ENCODE results near the gene PAPPA. TPM values are rescaled to one million over a fixed set of nuclear protein-coding genes. Genes with fewer than 3 reads are reported as not detected.

Gene PAPPA
- total RNA-seq, 1 donor from 2014 or later, result 0.72 TPM

- no peaks in the 10 kb centered on the region for H3K36me3 Mint-ChIP-seq (ENCODE audit: low read depth)
- H3K27me3 Mint-ChIP-seq (ENCODE audit: low read depth), result peaks cover 10% of the 10 kb centered on the region
- no peaks in the 10 kb centered on the region for H3K9me3 Mint-ChIP-seq
Measured at GRCh38 chr9:116145036-116145435, 8.6 kb upstream of the PAPPA start.

GRCh38 chr9:116147821-116148220, 5.8 kb upstream of the PAPPA start:
- DNase-seq (ENCODE audit: low read depth, low spot score), result no peak
- Mint-ChIP-seq H3K4me3 (no peak overlapping the region), H3K27me3 (ENCODE audit: low read depth) (peaks cover 33% of the 10 kb centered on the region)

More at GRCh38 chr9:116145036-116145435, 8.6 kb upstream of the PAPPA start:
- Mint-ChIP-seq H3K4me1 (no peaks in the 10 kb centered on the region), H3K4me3 (no peak overlapping the region), H3K27ac (ENCODE audit: unreplicated experiment) (no peak overlapping the region)
- no peak for DNase-seq (ENCODE audit: low read depth, low spot score)
- TF ChIP-seq CTCF (conservative IDR thresholded peaks at IDR 0.05), result no peak

GRCh38 chr9:116149844-116150243, 3.7 kb upstream of the PAPPA start:
- Mint-ChIP-seq H3K27ac (ENCODE audit: unreplicated experiment) (no peak overlapping the region), H3K4me1 (peaks cover 13% of the 10 kb centered on the region)

More at GRCh38 chr9:116147821-116148220, 5.8 kb upstream of the PAPPA start:
- Mint-ChIP-seq H3K27ac (ENCODE audit: unreplicated experiment) (no peak overlapping the region), H3K4me1 (peaks cover 2% of the 10 kb centered on the region), H3K36me3 (ENCODE audit: low read depth) (no peaks in the 10 kb centered on the region), H3K9me3 (no peaks in the 10 kb centered on the region)
- no peak for TF ChIP-seq CTCF (conservative IDR thresholded peaks at IDR 0.05)

GRCh38 chr9:116151199-116151598, 2.4 kb upstream of the PAPPA start:
- Mint-ChIP-seq H3K4me1 (peaks cover 23% of the 10 kb centered on the region), H3K27me3 (ENCODE audit: low read depth) (peaks cover 61% of the 10 kb centered on the region), H3K9me3 (no peaks in the 10 kb centered on the region), H3K4me3 (no peak overlapping the region), H3K36me3 (ENCODE audit: low read depth) (no peaks in the 10 kb centered on the region), H3K27ac (ENCODE audit: unreplicated experiment) (no peak overlapping the region)
- no peak for DNase-seq (ENCODE audit: low read depth, low spot score)
- TF ChIP-seq CTCF (conservative IDR thresholded peaks at IDR 0.05), result no peak

More at GRCh38 chr9:116149844-116150243, 3.7 kb upstream of the PAPPA start:
- no peaks in the 10 kb centered on the region for H3K9me3 Mint-ChIP-seq
- H3K36me3 Mint-ChIP-seq (ENCODE audit: low read depth), result no peaks in the 10 kb centered on the region
- H3K4me3 Mint-ChIP-seq, result no peak overlapping the region
- H3K27me3 Mint-ChIP-seq (ENCODE audit: low read depth), result peaks cover 48% of the 10 kb centered on the region
- DNase-seq (ENCODE audit: low read depth, low spot score), result peak; percentile 45
- peak; percentile 78 for TF ChIP-seq CTCF (conservative IDR thresholded peaks at IDR 0.05)

GRCh38 chr9:116151966-116152381, 1.6 kb upstream of the PAPPA start:
- Mint-ChIP-seq H3K36me3 (ENCODE audit: low read depth) (no peaks in the 10 kb centered on the region), H3K27me3 (ENCODE audit: low read depth) (peaks cover 69% of the 10 kb centered on the region), H3K4me1 (peaks cover 31% of the 10 kb centered on the region), H3K9me3 (no peaks in the 10 kb centered on the region), H3K27ac (ENCODE audit: unreplicated experiment) (no peak overlapping the region), H3K4me3 (no peak overlapping the region)
- no peak for DNase-seq (ENCODE audit: low read depth, low spot score)
- no peak for TF ChIP-seq CTCF (conservative IDR thresholded peaks at IDR 0.05)

Data from neural crest cell (in vitro differentiated cells).